Measurements from ENCODE around the gene TAB2.
"Not testable (repeated sequence)": the region's sequence is repeated elsewhere in the genome, so short reads cannot be mapped to it uniquely, and the experiment has no call there.

TAB2 gene

GRCh38 chr6:149444360-149445094 lies 127.0 kb downstream of the TAB2 start:
- not testable (repeated sequence) for DNase-seq (ENCODE audit: low read depth)

DNA sequence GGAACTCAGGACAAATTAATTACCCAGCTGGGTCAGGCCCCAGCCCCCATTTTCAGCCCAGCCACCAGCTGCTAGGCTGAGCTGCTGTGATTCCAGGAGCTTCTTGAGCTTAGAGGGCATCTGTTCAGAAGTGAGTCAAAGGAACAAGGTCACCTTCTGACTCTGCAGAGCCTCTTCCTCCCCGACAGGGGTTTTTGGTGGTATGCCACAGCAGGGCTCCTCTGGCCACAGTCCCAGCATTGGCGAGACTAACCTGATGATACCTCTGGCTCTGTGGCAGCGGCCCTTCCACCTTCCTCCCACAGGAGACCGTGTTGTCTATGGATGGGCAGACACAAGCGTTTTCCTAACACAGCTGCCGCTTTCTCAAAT lies 127.6 kb downstream of the TAB2 start:
- no peak for DNase-seq (ENCODE audit: low read depth)

DNA sequence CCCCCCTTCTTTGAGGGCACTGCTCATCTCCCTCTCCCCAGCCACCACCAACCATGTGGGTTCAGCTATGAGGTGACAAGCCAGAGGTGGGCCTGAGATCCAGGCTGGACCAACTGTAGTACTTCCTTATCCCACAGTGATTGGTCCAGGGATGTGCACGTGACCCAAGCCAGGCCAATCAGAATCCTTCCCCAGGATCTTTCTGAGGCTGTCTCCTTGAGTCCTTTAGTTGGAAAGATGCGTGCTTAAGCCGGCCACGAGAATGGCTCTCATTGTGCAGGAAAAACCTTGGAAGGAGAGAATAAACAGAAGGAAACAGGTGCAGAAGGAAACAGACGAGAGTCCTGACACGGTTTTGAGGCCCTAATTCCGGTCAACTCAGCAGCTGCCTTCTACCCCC lies 128.1 kb downstream of the TAB2 start:
- DNase-seq (ENCODE audit: low read depth): no peak

DNA sequence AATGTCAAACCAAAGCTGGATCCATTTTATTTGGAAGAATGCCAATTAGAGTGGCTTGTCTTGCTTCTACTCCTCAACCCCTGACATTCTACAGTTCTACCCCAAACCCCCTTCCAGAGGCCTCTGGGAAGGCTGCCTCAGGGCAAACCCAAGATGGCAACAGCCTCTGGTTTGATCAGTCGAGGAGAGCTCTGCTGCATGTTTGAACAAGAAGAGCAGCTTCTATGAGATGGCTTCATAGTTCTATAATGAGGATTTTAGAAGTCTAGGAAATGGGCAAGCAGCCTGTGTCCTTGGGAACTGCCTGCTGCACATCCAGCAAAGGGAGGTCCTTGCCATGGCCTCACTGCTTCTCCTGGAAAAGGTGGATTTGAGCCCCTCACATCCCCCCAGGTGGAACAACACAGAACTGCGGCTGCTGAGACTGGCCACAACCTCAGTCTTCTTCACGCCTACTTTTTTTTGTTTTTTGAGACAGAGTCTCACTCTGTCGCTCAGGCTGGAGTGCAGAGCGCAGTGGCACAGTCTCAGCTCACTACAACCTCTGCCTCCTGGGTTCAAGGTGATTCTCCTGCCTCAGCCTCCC lies 129.4 kb downstream of the TAB2 start:
- DNase-seq (ENCODE audit: low read depth): no peak

DNA sequence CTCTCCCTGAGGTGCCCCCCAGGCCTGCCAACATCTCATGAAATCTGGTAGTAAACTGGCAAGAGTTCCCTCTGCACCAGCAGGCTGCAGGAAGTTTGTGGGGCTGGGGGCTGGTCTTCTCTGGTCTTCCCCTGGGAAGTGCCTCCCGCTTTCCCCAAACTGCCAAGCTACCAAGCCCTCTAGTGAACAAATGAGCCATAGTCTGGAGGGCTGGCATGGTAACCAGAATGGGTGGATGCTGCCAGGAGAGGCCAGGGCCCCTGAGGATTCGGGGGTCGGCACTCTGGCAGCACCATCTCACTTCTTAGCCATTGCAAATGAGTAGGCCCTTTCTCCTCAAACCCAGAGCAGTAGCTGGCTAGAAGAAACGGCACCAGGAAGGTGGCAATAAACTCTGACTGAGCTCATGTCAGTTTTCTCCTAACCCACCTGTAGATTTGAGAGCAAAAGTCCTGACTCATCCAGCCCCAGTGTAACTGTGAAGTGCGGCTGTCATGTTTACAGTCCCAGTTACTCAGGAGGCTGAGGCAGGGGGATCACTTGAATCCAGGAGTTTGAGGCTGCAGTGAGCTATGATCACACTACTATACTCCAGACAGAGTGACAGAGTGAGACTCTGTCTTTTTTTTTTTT lies 131.4 kb downstream of the TAB2 start:
- DNase-seq (ENCODE audit: low read depth): no peak

DNA sequence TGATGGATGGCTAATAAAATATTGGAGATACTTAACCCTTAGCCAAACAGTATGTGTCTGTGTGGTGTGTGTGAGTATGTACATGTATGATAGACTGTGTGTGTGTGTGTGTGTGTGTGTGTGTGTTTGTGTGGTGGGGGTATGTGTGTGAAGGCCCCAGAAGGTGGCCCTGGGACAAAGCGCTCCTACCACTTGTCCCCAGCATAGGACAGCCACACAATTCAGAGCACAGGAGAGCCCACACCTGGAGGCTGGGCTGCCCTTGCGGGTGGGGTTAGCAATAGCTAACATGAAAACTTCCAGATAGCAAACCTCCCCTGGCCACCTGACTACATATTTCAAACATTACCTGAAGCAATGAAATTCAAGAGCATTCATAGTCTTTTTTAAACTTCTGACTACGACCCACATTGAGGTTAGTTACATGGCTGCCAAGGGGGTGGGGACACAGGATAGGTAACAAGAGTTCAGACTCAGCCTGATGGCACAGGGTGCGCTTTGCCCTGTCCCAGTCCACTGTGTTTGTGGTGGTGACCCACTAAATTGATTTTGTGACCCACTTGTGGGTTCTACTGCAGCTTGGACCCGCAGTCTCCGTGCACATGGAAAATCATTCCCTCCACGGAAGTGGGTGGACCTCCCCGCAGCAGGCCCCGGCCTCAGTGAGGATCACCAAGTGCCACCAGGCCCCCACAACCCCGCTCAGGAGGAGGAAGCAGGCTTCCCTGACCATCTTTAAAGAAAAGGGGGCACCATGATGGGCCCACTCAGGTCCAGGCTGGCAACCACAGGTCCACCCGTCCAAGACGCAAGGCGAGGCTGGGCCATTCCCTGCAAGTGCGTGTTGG lies 132.5 kb downstream of the TAB2 start:
- no peak for DNase-seq (ENCODE audit: low read depth)

DNA sequence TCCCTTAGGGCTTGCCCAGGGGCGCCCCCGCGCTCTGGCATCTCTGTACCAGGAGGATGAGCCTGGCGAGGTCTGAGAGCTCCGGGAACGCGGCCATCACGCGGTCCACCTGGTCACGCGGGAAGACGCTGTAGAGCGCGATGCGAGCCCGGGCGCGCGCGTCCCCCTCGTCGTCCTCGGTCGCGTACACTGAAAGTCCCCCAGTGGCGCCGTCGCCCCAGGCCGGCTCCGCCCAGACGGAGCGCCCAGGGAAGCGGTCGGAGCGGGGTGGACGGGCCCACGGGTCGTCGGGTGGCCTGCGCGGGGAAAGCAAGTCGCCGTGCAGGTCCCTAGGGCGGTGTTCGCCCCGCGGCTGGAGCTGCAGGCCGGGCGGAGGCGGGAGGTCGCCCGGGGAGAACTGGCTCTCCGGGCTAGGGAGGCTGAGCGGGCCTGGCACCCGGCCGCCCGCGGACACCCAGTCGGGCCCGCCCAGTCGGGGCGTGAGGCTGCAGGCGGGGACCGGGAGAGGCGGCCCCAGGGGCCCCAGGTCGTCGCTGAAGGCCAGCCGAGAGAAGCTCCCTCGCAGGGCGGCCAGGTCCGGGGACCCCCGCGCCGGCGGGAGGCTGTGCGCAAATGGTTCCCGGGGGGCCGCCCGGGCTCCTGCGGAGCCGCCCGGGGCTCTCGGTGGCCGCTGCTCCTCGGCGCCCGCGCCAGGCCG lies 133.3 kb downstream of the TAB2 start:
- DNase-seq (ENCODE audit: low read depth): no peak

GRCh38 chr6:149451376-149452036 lies 134.0 kb downstream of the TAB2 start:
- no peak for DNase-seq (ENCODE audit: low read depth)

- no peak for DNase-seq (ENCODE audit: low read depth)
Observed at GRCh38 chr6:149452037-149452939, 134.8 kb downstream of the TAB2 start.

- DNase-seq (ENCODE audit: low read depth): no peak
Observed at GRCh38 chr6:149453597-149454345, 136.3 kb downstream of the TAB2 start.

DNA sequence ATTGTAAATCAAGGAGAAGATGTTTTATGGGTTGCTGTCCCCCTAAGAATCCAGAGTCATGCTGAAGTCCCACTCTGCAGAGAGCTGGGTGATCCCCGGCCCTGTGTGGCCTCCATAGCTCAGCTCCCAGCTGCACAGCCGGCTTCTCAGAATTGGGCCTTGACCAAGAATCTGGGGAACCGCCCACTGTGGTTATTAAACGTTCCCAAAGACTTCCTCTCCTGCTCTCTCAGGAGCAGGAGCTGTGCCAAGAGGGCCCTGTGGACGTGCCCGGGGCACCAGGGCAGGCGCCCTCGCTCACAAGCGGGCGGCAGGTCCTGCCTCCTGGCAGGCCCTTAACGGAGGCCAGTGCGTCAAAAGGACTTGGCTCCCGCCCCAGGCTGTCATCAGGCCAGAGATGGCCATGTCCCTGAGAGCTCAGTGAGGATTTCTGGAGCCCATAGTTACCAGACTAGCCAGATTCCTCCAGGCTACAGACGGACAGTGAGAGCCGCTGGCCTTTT lies 136.9 kb downstream of the TAB2 start:
- DNase-seq (ENCODE audit: low read depth): no peak

GRCh38 chr6:149455031-149455732 lies 137.7 kb downstream of the TAB2 start:
- DNase-seq (ENCODE audit: low read depth): no peak

GRCh38 chr6:149456311-149457021 lies 139.0 kb downstream of the TAB2 start:
- no peak for DNase-seq (ENCODE audit: low read depth)

DNA sequence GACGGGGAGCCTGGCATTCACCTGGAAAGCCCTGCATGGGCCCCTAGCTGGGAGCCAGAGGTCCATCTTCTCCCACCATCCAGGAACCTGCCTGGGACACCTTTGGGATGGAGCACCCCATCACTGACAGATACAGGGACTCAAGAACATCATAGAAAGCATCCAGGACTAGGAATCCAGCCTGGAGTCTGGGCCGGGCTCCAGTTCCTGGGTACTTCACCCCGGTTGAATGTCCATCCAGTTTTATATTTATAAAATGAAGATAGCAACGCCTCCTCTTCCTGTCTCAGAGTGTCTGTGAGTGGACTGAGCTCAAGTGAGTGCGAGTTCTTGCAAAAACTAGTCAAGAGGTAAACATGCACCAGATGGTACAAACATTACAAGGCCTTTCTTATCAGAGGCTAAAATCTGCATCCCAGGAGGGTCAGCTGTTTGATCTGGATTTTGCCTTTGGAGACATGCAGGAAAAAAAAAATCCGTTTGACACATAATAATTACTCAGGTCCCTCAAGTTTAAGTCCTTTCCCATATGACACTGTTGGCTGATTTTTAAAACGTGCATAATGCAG lies 139.9 kb downstream of the TAB2 start:
- DNase-seq (ENCODE audit: low read depth): no peak

GRCh38 chr6:149458196-149458595 lies 140.7 kb downstream of the TAB2 start:
- no peak for DNase-seq (ENCODE audit: low read depth)

DNA sequence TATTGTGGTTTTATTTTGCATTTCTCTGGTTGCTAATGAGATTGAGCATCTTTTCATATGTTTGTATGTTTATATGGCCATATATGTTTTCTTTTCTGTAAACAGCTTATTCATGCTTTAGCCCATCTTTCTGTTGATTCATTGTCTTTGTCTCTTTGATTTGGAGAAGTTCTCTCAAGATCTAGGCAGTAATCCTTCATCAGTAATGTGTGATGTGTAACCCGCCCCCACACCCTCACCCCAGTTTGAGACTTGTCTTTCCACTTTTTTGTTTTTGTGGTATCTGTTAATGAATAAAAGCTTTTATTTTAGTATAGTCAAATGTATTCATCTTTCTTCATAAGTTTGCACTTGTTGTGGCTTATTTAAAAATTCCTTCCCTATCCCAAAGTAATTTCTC lies 141.3 kb downstream of the TAB2 start:
- DNase-seq (ENCODE audit: low read depth): no peak

- no peak for DNase-seq (ENCODE audit: low read depth)
Observed at GRCh38 chr6:149459761-149460160, 142.2 kb downstream of the TAB2 start.

GRCh38 chr6:149460249-149460648 lies 142.7 kb downstream of the TAB2 start:
- not testable (repeated sequence) for DNase-seq (ENCODE audit: low read depth)
